ENCODE measurements around the gene MYL6B. TPM values are rescaled to one million over a fixed set of nuclear protein-coding genes. Genes with fewer than 3 reads are reported as not detected.

Gene MYL6B
- polyA plus RNA-seq, 10 donors = 502 to 996 (median 790) TPM

GRCh38 chr12:56120158-56120846 is 32.1 kb upstream of the MYL6B start:
- DNase-seq = no peak

- DNase-seq = no peak
Measured at GRCh38 chr12:56121204-56121870, 31.1 kb upstream of the MYL6B start.

- DNase-seq = no peak
Measured at GRCh38 chr12:56122637-56123036, 29.8 kb upstream of the MYL6B start.

DNA sequence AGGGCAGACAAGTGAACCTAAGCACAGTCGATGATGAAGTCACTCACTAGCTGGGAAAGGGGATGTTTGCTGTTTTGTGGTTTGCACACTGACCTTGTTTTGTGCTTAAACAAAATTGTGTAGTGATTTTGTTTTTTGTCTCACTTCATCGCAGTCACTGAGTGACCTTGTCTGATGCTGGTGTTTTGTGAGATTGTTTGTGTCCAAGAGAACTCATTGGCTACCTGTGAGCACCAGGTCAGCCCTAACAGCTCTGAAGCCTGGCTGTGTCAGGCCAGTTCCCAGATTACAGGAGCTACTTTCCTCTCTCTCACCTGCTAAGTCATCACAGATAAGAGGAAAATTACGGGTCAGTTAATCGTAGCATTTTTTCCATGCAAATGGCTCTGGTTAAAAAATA is 28.3 kb upstream of the MYL6B start:
- DNase-seq = no peak

DNA sequence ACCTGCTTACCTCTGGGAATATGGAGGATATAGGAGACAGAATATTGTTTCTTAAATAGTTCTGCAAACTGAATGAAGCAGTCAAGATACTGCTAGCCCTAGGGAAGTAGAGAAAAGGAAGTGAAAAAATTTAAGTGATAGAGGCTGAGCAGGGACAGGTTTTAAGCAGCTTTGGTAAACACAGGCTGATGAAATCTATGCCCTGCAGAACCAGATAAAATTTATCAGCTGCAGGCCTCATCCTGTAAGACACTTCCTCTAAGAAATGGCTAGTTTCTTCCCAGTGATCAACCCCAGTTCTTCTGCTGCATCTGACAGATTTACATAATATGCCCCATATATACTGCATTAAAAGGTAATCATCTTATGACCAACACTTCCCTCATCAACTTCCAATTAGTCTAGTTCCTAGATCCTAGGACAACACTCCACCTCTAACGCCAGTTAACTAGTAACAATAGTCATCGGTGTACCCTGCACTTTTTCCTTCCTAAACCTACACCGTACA is 25.6 kb upstream of the MYL6B start:
- DNase-seq = peak in 1 of 3 donors; percentile 31

GRCh38 chr12:56127485-56127887 is 24.9 kb upstream of the MYL6B start:
- no peak for DNase-seq

- DNase-seq = peak; percentile 99 to 100 (median 100)
Measured at GRCh38 chr12:56127888-56128669, 24.3 kb upstream of the MYL6B start, which contains the start of gene ESYT1. TSS of gene ESYT1 (plus strand) at chr12:56128267. CDS start at chr12:56128320, 53 bp downstream.

GRCh38 chr12:56128670-56129205 is 23.6 kb upstream of the MYL6B start:
- DNase-seq = peak in 1 of 3 donors; percentile 32

GRCh38 chr12:56129206-56129941 is 23.0 kb upstream of the MYL6B start:
- peak in 1 of 3 donors; percentile 69 for DNase-seq

- no peak for DNase-seq
Measured at GRCh38 chr12:56129942-56130495, 22.4 kb upstream of the MYL6B start.

- DNase-seq = no peak
Measured at GRCh38 chr12:56130876-56131275, 21.5 kb upstream of the MYL6B start.

- no peak for DNase-seq
Measured at GRCh38 chr12:56134897-56135296, 17.5 kb upstream of the MYL6B start.

- no peak for DNase-seq
Measured at GRCh38 chr12:56137853-56138571, 14.4 kb upstream of the MYL6B start.

DNA sequence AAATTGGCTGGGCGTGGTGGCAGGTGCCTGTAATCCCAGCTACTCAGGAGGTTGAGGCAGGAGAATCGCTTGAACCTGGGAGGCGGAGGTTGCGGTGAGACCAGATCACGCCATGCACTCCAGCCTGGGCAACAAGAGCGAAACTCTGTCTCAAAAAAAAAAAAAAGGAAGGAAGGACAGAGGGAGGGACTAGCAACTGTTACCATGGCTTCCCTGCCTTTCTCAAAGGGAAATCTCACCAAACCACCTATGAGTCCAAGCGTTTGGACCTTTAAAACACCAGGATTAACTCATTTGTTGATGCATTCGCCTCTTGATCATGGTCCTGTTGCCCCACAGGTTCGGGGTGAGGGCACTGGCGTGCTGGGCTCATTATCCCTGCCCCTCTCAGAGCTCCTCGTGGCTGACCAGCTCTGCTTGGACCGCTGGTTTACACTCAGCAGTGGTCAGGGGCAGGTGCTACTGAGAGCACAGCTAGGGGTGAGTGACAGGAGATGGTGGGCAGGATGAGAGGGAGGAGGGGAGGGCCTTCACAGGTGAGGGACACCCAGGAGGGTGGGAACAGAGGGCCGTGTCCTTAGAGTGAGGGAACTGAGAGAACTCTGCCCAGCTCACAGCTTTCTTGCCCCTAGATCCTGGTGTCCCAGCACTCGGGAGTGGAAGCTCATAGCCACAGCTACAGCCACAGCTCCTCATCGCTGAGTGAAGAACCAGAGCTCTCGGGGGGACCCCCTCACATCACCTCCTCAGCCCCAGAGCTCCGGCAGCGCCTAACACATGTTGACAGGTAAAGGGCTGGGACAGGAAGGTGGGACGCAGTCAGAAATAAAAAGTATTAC is 10.2 kb upstream of the MYL6B start:
- DNase-seq = no peak

DNA sequence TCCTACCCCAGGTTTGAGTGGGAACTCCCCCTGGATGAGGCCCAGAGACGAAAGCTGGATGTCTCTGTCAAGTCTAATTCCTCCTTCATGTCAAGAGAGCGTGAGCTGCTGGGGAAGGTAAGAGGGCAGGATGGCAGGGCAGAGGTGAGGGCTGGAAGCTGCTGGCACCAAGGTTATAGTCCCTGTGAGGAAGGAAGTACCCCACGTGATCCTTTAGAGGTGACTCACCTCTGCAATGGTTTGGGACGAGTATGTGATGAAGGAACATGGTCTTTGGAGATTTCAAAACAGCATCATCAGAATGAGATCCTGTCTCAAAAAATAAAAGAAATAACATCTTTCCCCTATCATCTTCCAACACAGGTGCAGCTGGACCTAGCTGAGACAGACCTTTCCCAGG is 9.2 kb upstream of the MYL6B start:
- no peak for DNase-seq

GRCh38 chr12:56143870-56144269 is 8.5 kb upstream of the MYL6B start:
- DNase-seq = no peak

DNA sequence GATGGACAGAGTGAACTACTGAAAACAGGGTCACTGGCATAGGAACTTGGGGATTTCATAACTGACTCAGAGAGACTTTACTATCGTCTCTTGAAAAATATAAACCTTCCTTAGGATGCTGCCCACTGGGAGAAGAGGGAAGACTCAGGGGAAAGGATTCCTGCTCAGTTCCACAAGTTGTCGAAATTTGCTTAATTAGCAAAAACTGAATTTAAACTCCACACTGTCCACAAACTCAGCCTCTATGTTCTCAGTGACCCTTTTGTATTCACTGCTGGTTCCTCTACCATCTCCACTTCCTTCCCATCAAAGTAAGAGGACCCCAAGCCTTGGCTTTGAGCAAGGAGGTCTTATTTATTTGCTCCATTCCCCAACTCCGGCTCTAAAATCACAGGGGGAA is 7.2 kb upstream of the MYL6B start:
- DNase-seq = no peak

DNA sequence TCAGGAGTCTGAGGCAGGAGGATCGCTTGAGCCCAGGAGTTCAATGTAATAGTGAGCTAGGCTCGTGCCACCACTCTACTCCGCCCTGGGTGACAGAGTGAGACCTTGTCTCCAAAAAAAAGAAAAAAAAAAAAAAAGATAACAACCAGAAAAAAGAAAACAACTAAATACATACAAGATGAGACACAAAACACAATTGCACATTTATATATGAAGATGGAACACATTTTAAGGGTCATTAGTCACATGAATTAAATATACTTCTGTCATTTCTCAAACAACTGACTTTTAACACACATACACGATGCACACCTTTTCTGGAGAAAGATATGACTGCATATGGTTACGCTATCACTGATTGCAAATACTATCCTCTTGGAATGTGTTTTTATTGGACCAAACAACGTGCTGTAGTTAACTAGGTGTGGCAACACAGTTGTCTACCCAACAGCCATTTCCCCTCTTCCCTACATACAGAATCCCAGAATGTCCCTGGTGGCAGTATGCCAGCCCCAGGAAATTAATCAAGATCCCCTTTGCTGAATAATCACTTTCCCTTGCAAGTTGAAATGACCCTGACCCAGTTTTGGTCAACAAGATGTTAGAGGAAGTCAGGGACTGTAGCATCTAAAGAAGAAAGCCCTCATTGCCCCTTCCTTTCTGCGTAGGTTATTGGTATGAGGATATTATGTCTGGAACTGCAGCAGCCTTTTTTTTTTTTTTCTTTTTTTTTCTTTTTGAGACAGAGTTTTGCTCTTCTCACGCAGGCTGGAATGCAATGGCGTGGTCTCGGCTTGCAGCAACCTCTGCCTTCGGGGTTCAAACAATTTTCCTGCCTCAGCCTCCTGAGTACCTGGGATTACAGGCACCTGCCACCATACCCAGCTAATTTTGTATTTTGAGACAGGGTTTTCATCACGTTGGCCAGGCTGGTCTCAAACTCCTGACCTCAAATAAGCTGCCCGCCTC is 5.6 kb upstream of the MYL6B start:
- DNase-seq = no peak

Measured in muscle of back (tissue), 11 donors.